K562 (cell line): Measurements from ENCODE around the gene COMP. TPM values are rescaled to one million over a fixed set of nuclear protein-coding genes. Genes with fewer than 3 reads are reported as not detected.

Experiments used
- ATF1 ChIP-seq, 2 experiments: fragments of 450-650 bp in 1 of 2; IDR thresholded peaks; 2 replicates each; pipeline ENCODE4 v1.6.1; 2016; ENCODE audit warnings: missing compliant biosample characterization in 1 of 2, missing genetic modification characterization in 1 of 2
- DDX20 ChIP-seq: fragments of 450-650 bp; IDR thresholded peaks from 2 replicates; pipeline ENCODE4 v1.6.1; 2016; ENCODE audit warnings: missing genetic modification characterization, low read depth, mild to moderate bottlenecking, missing compliant biosample characterization, moderate library complexity
- EGR1 ChIP-seq: fragments of 450-650 bp; conservative IDR thresholded peaks from 2 replicates; pipeline ENCODE4 v1.6.1; 2017; ENCODE audit warnings: mild to moderate bottlenecking
- FOSL1 ChIP-seq: fragments of 200-800 bp; sonication (Bioruptor generic); conservative IDR thresholded peaks from 2 replicates; pipeline ENCODE4 v1.6.1; 2016; ENCODE audit warnings: missing genetic modification characterization, missing compliant biosample characterization
- HDAC3 ChIP-seq: fragments of 450-650 bp; IDR thresholded peaks from 2 replicates; pipeline ENCODE4 v1.6.1; 2018; ENCODE audit warnings: borderline replicate concordance, mild to moderate bottlenecking, moderate library complexity; ENCODE audit not compliant: partially characterized antibody
- HIVEP1 ChIP-seq: fragments of 250-450 bp; sonication (Bioruptor Pico); IDR thresholded peaks from 2 replicates; pipeline ENCODE4 v1.4.0; 2020; ENCODE audit warnings: mild to moderate bottlenecking
- HNRNPLL ChIP-seq: fragments of 200-400 bp; formaldehyde crosslinking; IDR thresholded peaks from 2 replicates; pipeline ENCODE4 v1.6.1; 2017; ENCODE audit warnings: low read length, low read depth, mild to moderate bottlenecking; ENCODE audit not compliant: poor library complexity, severe bottlenecking
- KHSRP ChIP-seq: fragments of 450-650 bp; IDR thresholded peaks from 2 replicates; pipeline ENCODE4 v1.6.1; 2017
- STAT5A ChIP-seq: IDR thresholded peaks from 2 replicates; pipeline ENCODE4 v1.6.1; 2012; ENCODE audit warnings: low read length, inconsistent platforms, borderline replicate concordance
- ZBTB12 ChIP-seq: fragments of 250-450 bp; sonication (Bioruptor Pico); IDR thresholded peaks from 2 replicates; pipeline ENCODE4 v1.4.0; 2020
- ZFP30 ChIP-seq: fragments of 250-450 bp; sonication (Bioruptor Pico); IDR thresholded peaks from 2 replicates; pipeline ENCODE4 v1.8.0; 2022; ENCODE audit warnings: moderate library complexity, mild to moderate bottlenecking, inconsistent platforms, borderline replicate concordance
- ZNF224 ChIP-seq: sonication (generic); formaldehyde crosslinking; IDR thresholded peaks from 2 replicates; pipeline ENCODE4 v1.8.0; 2022; ENCODE audit warnings: mild to moderate bottlenecking, missing genetic modification reagents
- ZNF347 ChIP-seq: fragments of 450-650 bp; formaldehyde crosslinking; IDR thresholded peaks from 2 replicates; pipeline ENCODE4 v1.4.0; 2020; ENCODE audit warnings: low read depth, mild to moderate bottlenecking, moderate library complexity
- ZNF584 ChIP-seq: fragments of 200-800 bp; sonication (Bioruptor generic); IDR thresholded peaks from 2 replicates; pipeline ENCODE4 v1.6.1; 2016; ENCODE audit warnings: low read depth, mild to moderate bottlenecking, missing genetic modification characterization, missing compliant biosample characterization
- ZNF589 ChIP-seq: fragments of 200-800 bp; sonication (Bioruptor generic); IDR thresholded peaks from 2 replicates; pipeline ENCODE4 v1.6.1; 2016; ENCODE audit warnings: low read depth, missing genetic modification characterization, missing compliant biosample characterization
- polyA plus RNA-seq, 8 experiments: library from polyadenylated mRNA; depleted of rRNA in 4 of 8; stranded (reverse) in 5 of 8; unstranded in 3 of 8; fragments of >200 nt; fragmentation: Nextera tagmentation in 2 of 8; fragmentation: Illumina TruSeq in 1 of 8; extraction: Ambion mirVana in 2 of 8; extraction: Trizol in 1 of 8; gene quantifications; 2 replicates each; pipeline versions ENCODE4 v1.2.1 to v1.2.3, GENCODE V29; 2011 to 2014; ENCODE audit warnings: inconsistent platforms in 1 of 8, missing spikeins in 1 of 8
- total RNA-seq, 7 experiments: library from RNA; depleted of rRNA in 6 of 7; stranded (reverse); fragments of >200 nt in 6 of 7; fragmentation: Illumina TruSeq in 2 of 7; extraction: Trizol in 2 of 7; gene quantifications; 2 replicates each; pipeline versions ENCODE4 v1.2.1 to v1.2.3, GENCODE V29; 2011 to 2021; ENCODE audit warnings: low replicate concordance in 1 of 7
- TF ChIP-seq, protein P1 (sequence below): fragments of 450-650 bp; IDR thresholded peaks from 2 replicates; pipeline ENCODE4 v1.6.1; 2016; ENCODE audit warnings: antibody characterized with exemption

The COMP gene
- total and polyA plus RNA-seq, 9 of the 15 experiments (the other 6 are each of a cell fraction or from before 2014, with no cell fraction given) = 0.07 TPM; not detected in 8

GRCh38 chr19:18754501-18754900 is 36.6 kb downstream of the COMP start (continued):
- TF ChIP-seq ZNF584 (CRISPR knock-in tag) = no peak
- no peak for TF ChIP-seq ZBTB12 (CRISPR knock-in tag)
- TF ChIP-seq HNRNPLL = no peak
- TF ChIP-seq KHSRP = no peak
- TF ChIP-seq ATF1 (CRISPR knock-in tag; IDR thresholded peaks at IDR 0.05) = no peak
- no peak for TF ChIP-seq ATF1 (tag; IDR thresholded peaks at IDR 0.05)
- no peak for TF ChIP-seq DDX20 (tag)
- TF ChIP-seq EGR1 = no peak
- TF ChIP-seq FOSL1 (tag) = no peak
- TF ChIP-seq HDAC3 = no peak
- TF ChIP-seq, protein P1, sequence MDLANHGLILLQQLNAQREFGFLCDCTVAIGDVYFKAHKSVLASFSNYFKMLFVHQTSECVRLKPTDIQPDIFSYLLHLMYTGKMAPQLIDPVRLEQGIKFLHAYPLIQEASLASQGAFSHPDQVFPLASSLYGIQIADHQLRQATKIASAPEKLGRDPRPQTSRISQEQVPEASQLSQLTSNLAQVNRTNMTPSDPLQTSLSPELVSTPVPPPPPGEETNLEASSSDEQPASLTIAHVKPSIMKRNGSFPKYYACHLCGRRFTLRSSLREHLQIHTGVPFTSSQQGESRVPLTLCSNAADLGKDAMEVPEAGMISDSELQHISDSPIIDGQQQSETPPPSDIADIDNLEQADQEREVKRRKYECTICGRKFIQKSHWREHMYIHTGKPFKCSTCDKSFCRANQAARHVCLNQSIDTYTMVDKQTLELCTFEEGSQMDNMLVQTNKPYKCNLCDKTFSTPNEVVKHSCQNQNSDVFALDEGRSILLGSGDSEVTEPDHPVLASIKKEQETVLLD = no peak
- no peak for TF ChIP-seq HIVEP1
- no peak for TF ChIP-seq ZNF589 (CRISPR knock-in tag)
- TF ChIP-seq ZNF347 (CRISPR knock-in tag) = no peak
- TF ChIP-seq ZNF224 (CRISPR knock-in tag) = no peak
- TF ChIP-seq ZFP30 (CRISPR knock-in tag) = no peak
- TF ChIP-seq STAT5A = no peak
